ENCODE measurements around the gene GCNT2. TPM values are rescaled to one million over a fixed set of nuclear protein-coding genes. Genes with fewer than 3 reads are reported as not detected.

GCNT2 gene
- total RNA-seq, 4 donors from 2014 or later = 3.8 to 7.9 (median 6.0) TPM

DNA sequence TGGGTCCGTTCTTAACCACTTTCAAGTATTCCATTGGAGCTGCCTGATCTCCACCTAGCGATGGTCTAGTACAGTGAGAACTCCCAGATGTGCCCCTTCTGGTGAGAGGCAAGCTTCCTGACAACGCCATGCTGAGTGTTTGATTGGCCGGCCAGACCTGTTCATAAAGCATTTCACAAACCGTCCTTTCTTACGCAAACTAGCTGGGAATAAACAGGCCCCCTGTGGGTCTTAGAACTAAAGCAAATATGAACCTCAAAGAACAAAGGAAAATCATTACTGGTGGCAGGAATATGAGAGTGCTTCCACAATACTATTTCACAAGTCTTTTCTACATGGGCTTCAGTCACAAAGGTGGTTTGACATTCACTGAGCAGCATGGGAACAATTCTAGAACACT, 15.6 kb upstream of the GCNT2 start:
- TF ChIP-seq, protein P1, sequence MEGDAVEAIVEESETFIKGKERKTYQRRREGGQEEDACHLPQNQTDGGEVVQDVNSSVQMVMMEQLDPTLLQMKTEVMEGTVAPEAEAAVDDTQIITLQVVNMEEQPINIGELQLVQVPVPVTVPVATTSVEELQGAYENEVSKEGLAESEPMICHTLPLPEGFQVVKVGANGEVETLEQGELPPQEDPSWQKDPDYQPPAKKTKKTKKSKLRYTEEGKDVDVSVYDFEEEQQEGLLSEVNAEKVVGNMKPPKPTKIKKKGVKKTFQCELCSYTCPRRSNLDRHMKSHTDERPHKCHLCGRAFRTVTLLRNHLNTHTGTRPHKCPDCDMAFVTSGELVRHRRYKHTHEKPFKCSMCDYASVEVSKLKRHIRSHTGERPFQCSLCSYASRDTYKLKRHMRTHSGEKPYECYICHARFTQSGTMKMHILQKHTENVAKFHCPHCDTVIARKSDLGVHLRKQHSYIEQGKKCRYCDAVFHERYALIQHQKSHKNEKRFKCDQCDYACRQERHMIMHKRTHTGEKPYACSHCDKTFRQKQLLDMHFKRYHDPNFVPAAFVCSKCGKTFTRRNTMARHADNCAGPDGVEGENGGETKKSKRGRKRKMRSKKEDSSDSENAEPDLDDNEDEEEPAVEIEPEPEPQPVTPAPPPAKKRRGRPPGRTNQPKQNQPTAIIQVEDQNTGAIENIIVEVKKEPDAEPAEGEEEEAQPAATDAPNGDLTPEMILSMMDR (IDR thresholded peaks at IDR 0.05) = no peak
- DNase-seq (ENCODE audit: low spot score) = no peak
- ATAC-seq (ENCODE audit: low FRiP score) = no peak

DNA sequence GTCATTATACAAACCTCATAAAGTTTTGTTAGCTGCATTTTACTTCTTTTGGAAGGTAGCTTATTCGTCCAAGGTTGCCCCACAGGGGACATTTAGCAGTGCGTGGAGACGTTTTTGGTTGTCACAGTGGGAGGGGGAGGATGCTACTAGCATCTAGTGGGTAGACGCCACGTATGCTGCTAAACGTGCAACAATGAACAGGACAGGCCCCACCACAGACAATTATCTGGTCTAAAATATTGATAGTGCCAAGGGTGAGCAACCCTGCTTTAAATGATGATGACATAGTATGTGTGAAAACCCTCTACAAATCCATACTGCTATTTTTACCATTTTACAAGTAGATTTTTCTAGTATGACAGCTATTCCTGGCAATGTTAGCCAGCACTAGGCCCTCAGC, 13.9 kb upstream of the GCNT2 start:
- ATAC-seq (ENCODE audit: low FRiP score) = no peak
- TF ChIP-seq, protein P1 (IDR thresholded peaks at IDR 0.05) = no peak
- no peak for DNase-seq (ENCODE audit: low spot score)

DNA sequence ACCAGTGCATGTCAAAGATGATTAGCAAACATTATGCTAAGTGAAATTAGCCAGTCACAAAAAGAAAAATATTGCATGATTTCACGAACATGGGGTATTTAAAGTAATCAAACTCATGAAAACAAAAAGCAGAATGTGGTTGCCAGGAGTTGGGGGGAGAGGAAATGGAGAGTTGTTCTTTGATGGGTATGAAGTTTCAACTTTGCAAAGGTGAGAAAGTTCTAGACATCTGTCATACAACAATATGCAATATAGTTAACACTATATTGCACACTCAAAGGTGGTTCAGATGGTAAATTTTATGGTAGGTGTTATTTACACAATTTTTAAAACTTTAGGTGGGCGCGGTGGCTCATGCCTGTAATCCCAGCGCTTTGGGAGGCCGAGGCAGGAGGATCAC, 13.4 kb upstream of the GCNT2 start:
- TF ChIP-seq, protein P1 (IDR thresholded peaks at IDR 0.05) = no peak
- DNase-seq (ENCODE audit: low spot score) (no peak), ATAC-seq (ENCODE audit: low FRiP score) (no peak)

DNA sequence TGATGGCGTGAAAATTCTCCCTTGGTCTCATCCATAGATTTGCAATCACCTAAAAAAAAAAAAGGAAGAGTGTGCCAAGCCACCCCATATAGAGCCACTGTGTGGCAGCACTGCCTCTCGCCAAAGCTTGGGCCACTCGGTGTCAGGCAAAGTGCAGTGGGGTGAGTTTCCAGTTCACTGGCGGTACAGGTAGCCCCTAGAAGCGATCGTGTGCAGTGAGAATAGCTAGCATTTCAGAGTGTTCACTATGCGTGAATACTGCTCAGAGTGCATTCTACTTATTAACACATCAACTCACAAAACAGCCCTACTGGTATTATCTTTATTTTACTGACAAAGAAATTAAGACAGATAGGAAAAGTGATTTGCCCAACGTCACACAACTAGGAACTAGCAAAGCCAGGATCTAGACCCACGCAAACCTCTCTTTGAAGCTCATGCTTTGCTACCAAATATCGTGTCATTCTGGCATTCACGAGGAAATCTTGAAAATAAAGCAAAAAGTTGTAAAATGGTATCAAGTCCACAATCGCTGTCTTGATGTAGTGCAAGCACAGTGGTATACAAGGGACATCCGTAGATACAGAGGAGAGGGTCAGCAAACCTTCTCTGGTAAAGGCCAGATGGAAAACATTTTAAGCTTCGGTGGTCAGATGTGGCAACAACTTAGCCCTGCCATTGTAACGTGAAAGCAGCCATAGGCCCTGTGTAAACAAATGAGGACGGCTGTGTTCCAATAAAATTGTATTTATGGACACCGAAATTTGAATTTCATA, 10.4 kb upstream of the GCNT2 start:
- TF ChIP-seq, protein P1 (IDR thresholded peaks at IDR 0.05) = no peak
- DNase-seq (ENCODE audit: low spot score) = no peak
- peak; percentile 79 for ATAC-seq (ENCODE audit: low FRiP score)

DNA sequence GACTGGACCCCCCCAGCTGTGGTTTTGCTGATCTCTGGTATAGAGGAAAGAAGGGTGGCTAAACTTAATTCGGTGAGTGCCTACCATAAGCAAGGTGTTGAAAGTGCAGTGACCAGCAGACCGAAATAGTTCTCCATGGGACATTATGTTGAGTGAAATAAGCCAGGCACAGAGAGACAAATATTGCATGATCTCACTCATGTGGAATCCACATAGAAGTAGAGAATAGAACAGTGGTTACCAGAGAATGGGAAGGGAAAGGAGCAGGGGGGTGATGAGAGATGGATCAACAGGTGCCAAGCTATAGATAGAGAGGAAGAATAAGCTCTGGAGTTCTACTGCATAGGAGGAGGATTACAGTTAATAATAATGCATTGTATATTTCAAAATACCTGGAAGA, 9.7 kb upstream of the GCNT2 start:
- TF ChIP-seq, protein P1 (IDR thresholded peaks at IDR 0.05) = no peak
- no peak for ATAC-seq (ENCODE audit: low FRiP score)
- DNase-seq (ENCODE audit: low spot score) = no peak

DNA sequence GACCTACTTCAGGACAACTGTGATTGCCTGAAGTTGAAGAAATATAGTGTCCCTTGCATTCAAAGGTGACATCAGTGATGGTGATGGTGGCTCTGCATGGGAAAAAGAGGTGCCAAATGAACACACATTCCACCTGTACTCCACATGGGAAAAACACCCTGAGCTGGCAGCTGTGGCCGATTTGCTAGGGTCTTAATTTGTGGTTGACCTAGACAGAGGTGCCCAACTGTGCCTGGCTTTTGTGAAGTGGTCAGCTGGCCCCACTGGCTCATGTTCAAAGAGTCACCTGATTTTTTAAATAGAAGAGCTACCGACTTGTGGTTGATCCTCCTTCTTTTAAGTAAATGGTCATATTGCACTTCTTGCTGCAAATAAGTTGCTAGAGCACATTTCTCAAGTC, 7.6 kb upstream of the GCNT2 start:
- TF ChIP-seq, protein P1 (IDR thresholded peaks at IDR 0.05) = no peak
- DNase-seq (ENCODE audit: low spot score) (no peak), ATAC-seq (ENCODE audit: low FRiP score) (no peak)
